ENCODE measurements around the gene RAB6A. TPM values are rescaled to one million over a fixed set of nuclear protein-coding genes. Genes with fewer than 3 reads are reported as not detected.

Gene RAB6A
- total RNA-seq, 1 experiment from 2014 or later, result 121 TPM

DNA sequence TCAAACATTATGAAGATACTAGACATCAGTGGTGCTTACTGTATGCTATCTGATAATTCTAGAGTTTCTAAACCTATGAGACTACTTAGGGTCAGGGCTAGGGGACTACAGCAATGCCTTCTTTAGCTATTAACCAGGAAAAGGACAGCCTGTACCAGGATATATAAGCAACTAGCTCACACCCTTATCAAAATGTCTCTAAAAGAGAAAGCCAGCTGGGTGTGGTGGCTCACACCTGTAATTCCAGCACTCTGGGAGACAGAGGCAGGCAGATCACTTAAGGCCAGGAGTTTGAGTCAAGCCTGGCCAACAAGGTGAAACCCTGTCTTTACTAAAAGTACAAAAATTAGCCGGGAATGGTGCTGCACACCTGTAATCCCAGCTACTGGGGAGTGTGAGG, 55.8 kb downstream of the RAB6A start:
- Histone ChIP-seq H3K36me3 (ENCODE audit: control insufficient read depth in 1 of 2, insufficient read depth in 2 of 2, low read length in 2 of 2) (peaks cover 3 to 9% of the 10 kb centered on the region in 2 experiments; a peak in 2 of 4 replicates), H3K79me2 (ENCODE audit: insufficient read depth, low read length) (no peaks in the 10 kb centered on the region), H3K9ac (ENCODE audit: low read length) (no peak overlapping the region), H3K9me2 (ENCODE audit: insufficient read depth) (no peaks in the 10 kb centered on the region), H3K4me3 (replicated peaks in 1 of 2; ENCODE audit: low read depth in 1 of 2, low read length in 2 of 2) (no peak overlapping the region), H4K20me1 (ENCODE audit: insufficient read depth) (no peaks in the 10 kb centered on the region), H3K27me3 (ENCODE audit: insufficient read depth, low read length) (no peaks in the 10 kb centered on the region), H3K4me2 (ENCODE audit: low read length) (no peak overlapping the region), H2AFZ (ENCODE audit: low read depth, low read length, poor library complexity, severe bottlenecking) (no peak overlapping the region), H3K9me3 (ENCODE audit: control insufficient read depth in 1 of 2, insufficient read depth in 1 of 2, low read depth in 1 of 2, low read length in 2 of 2) (no peaks in the 10 kb centered on the region), H3K27ac (ENCODE audit: low read depth, low read length) (no peak overlapping the region), H3K4me1 (ENCODE audit: control insufficient read depth in 1 of 2, insufficient read depth in 2 of 2, low read length in 2 of 2) (no peaks in the 10 kb centered on the region)
- intact Hi-C loops (cut with micrococcal nuclease), result no loop called here
- BruUV-seq (replicated peaks), result no TSS peak
- ChIA-PET POLR2A (no interaction called here), CTCF (interaction anchor here (1.2 kb wide), 1 partner anchor 226 kb away, joined by 3 read pairs; no protein-coding TSS in a partner anchor), RAD21 (ENCODE audit: low non-redundant PET in 1 of 2, low total read pairs in 2 of 2, uncharacterized antibody in 2 of 2, unreplicated experiment in 2 of 2) (no interaction called here)
- TF ChIP-seq SP1 (IDR thresholded peaks at IDR 0.05; ENCODE audit: low read depth), result no peak
- TF ChIP-seq SIN3A (IDR thresholded peaks at IDR 0.05; ENCODE audit: low read depth), result no peak
- TF ChIP-seq EZH2phosphoT487 (IDR thresholded peaks at IDR 0.05; ENCODE audit: borderline replicate concordance), result no peak
- no peak for TF ChIP-seq EGR1 (IDR thresholded peaks at IDR 0.05; ENCODE audit: low read depth)
- TF ChIP-seq, protein P1, sequence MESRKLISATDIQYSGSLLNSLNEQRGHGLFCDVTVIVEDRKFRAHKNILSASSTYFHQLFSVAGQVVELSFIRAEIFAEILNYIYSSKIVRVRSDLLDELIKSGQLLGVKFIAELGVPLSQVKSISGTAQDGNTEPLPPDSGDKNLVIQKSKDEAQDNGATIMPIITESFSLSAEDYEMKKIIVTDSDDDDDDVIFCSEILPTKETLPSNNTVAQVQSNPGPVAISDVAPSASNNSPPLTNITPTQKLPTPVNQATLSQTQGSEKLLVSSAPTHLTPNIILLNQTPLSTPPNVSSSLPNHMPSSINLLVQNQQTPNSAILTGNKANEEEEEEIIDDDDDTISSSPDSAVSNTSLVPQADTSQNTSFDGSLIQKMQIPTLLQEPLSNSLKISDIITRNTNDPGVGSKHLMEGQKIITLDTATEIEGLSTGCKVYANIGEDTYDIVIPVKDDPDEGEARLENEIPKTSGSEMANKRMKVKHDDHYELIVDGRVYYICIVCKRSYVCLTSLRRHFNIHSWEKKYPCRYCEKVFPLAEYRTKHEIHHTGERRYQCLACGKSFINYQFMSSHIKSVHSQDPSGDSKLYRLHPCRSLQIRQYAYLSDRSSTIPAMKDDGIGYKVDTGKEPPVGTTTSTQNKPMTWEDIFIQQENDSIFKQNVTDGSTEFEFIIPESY (IDR thresholded peaks at IDR 0.05; ENCODE audit: extremely low read depth, insufficient replicate concordance, low read length), result no peak
- ATAC-seq (no peak), DNase-seq (ENCODE audit: low read depth, low spot score) (no peak)

- DNase-seq (ENCODE audit: low read depth, low spot score) (no peak), ATAC-seq (no peak)
- Histone ChIP-seq H3K27ac (ENCODE audit: low read depth, low read length) (no peak overlapping the region), H3K4me1 (ENCODE audit: control insufficient read depth in 1 of 2, insufficient read depth in 2 of 2, low read length in 2 of 2) (no peaks in the 10 kb centered on the region), H3K9me2 (ENCODE audit: insufficient read depth) (no peaks in the 10 kb centered on the region), H3K4me3 (replicated peaks in 1 of 2; ENCODE audit: low read depth in 1 of 2, low read length in 2 of 2) (no peak overlapping the region), H3K27me3 (ENCODE audit: insufficient read depth, low read length) (no peaks in the 10 kb centered on the region), H3K36me3 (ENCODE audit: control insufficient read depth in 1 of 2, insufficient read depth in 2 of 2, low read length in 2 of 2) (no peaks in the 10 kb centered on the region), H4K20me1 (ENCODE audit: insufficient read depth) (no peaks in the 10 kb centered on the region), H3K4me2 (ENCODE audit: low read length) (no peak overlapping the region), H3K9me3 (ENCODE audit: control insufficient read depth in 1 of 2, insufficient read depth in 1 of 2, low read depth in 1 of 2, low read length in 2 of 2) (no peaks in the 10 kb centered on the region), H3K9ac (ENCODE audit: low read length) (no peak overlapping the region), H2AFZ (ENCODE audit: low read depth, low read length, poor library complexity, severe bottlenecking) (no peak overlapping the region), H3K79me2 (ENCODE audit: insufficient read depth, low read length) (no peaks in the 10 kb centered on the region)
- TF ChIP-seq JUND (IDR thresholded peaks at IDR 0.05) (no peak), ATF3 (IDR thresholded peaks at IDR 0.05) (no peak), FOSL1 (IDR thresholded peaks at IDR 0.05; ENCODE audit: low read depth) (no peak), POLR2AphosphoS5 (IDR thresholded peaks at IDR 0.05; ENCODE audit: low read depth, low read length) (no peak), ZNF274 (IDR thresholded peaks at IDR 0.05; ENCODE audit: low read depth, low read length) (no peak), RAD21 (IDR thresholded peaks at IDR 0.05; ENCODE audit: low read depth) (no peak), EZH2 (IDR thresholded peaks at IDR 0.05) (no peak)
- CTCF ChIA-PET, result interaction anchor here (1.2 kb wide), 1 partner anchor 238 kb away, joined by 3 read pairs; no protein-coding TSS in a partner anchor
- intact Hi-C loops (cut with micrococcal nuclease), result no loop called here
- RAD21 ChIA-PET (ENCODE audit: low non-redundant PET in 1 of 2, low total read pairs in 2 of 2, uncharacterized antibody in 2 of 2, unreplicated experiment in 2 of 2), result no interaction called here
- POLR2A ChIA-PET, result no interaction called here
- no TSS peak for BruUV-seq (replicated peaks)
Measured at GRCh38 chr11:73693899-73694525, 66.9 kb downstream of the RAB6A start.
